Panc1 (cell line): ENCODE data around the gene KIF21B. TPM values are rescaled to one million over a fixed set of nuclear protein-coding genes. Genes with fewer than 3 reads are reported as not detected.
"Not testable (repeated sequence)": the region's sequence is repeated elsewhere in the genome, so short reads cannot be mapped to it uniquely, and the experiment has no call there.

ENCODE experiments used
- ATAC-seq: fragments of 200-7000 bp; cut with Tn5 transposase; 2 replicates; pipeline ENCODE4 v1.9.1; 2020; ENCODE audit warnings: mild to moderate bottlenecking, moderate library complexity
- BruUV-seq: library from RNA; stranded (reverse); fragments of 400-500 nt; replicated peaks from 2 replicates; lab custom pipeline; 2021; lab: Mats Ljungman, UMichigan
- CTCF ChIA-PET: fragments of 300-600 bp; sonication (Branson Sonifier 250); formaldehyde crosslinking; loops from one replicate; lab custom pipeline; 2022; ENCODE audit warnings: antibody characterized with exemption; lab: Charles Lee
- POLR2A ChIA-PET: fragments of 300-600 bp; sonication (Branson Sonifier 250); formaldehyde crosslinking; loops from one replicate; lab custom pipeline; 2022; ENCODE audit warnings: antibody characterized with exemption; lab: Charles Lee
- DNase-seq: peaks from one replicate; pipeline ENCODE4 v3.0.0-alpha.2; 2010; ENCODE audit warnings: low read depth, low spot score
- H3K27ac ChIP-seq: 2 replicates; pipeline ENCODE4 v1.5.1; 2011; ENCODE audit warnings: mild to moderate bottlenecking, low read length, inconsistent platforms
- H3K27me3 ChIP-seq: fragments of 200-500 bp; sonication (Bioruptor generic); 2 replicates; pipeline ENCODE4 v1.6.0; 2014; ENCODE audit warnings: low read length, inconsistent platforms; ENCODE audit not compliant: control insufficient read depth, insufficient read depth
- H3K36me3 ChIP-seq: fragments of 200-500 bp; sonication (Bioruptor generic); 2 replicates; pipeline ENCODE4 v1.5.1; 2014; ENCODE audit warnings: inconsistent platforms, mild to moderate bottlenecking, low read length, moderate library complexity; ENCODE audit not compliant: control insufficient read depth, insufficient read depth
- H3K4me1 ChIP-seq: 2 replicates; pipeline ENCODE4 v1.5.1; 2011; ENCODE audit warnings: inconsistent platforms, mild to moderate bottlenecking, low read length, moderate library complexity; ENCODE audit not compliant: control insufficient read depth, insufficient read depth
- H3K4me3 ChIP-seq, 2 experiments: 2 replicates each; pipeline ENCODE4 v1.5.1; 2011 to 2012; ENCODE audit warnings: low read depth in 2 of 2, low read length in 2 of 2, mild to moderate bottlenecking in 2 of 2, inconsistent platforms in 1 of 2, moderate library complexity in 1 of 2
- H3K9me3 ChIP-seq: fragments of 200-500 bp; sonication (Bioruptor generic); 2 replicates; pipeline ENCODE4 v1.5.1; 2014; ENCODE audit warnings: low read depth, mild to moderate bottlenecking, inconsistent platforms, low read length, moderate library complexity; ENCODE audit not compliant: control insufficient read depth, insufficient read depth
- POLR2AphosphoS5 ChIP-seq: IDR thresholded peaks from 2 replicates; pipeline ENCODE4 v1.6.1; 2012; ENCODE audit warnings: mild to moderate bottlenecking, low read depth, low read length, moderate library complexity
- SIN3A ChIP-seq: IDR thresholded peaks from 2 replicates; pipeline ENCODE4 v1.6.1; 2012; ENCODE audit warnings: low read depth, mild to moderate bottlenecking, low read length, moderate library complexity, borderline replicate concordance; ENCODE audit not compliant: insufficient read depth
- TCF7L2 ChIP-seq: IDR thresholded peaks from 2 replicates; pipeline ENCODE4 v1.6.1; 2011; ENCODE audit warnings: mild to moderate bottlenecking, low read depth, low read length, inconsistent platforms
- in situ Hi-C: cut with HindIII; loops from 2 replicates; pipeline ENCODE4 v1.10.0; 2016; ENCODE audit warnings: low sequenced_read_pairs, low pct_unique_long_range_greater_than_20kb
- intact Hi-C: fragments of 100-400 bp; cut with micrococcal nuclease; formaldehyde crosslinking; loops from one replicate; pipeline ENCODE4 v1.10.0; 2022; ENCODE audit not compliant: unreplicated experiment
- total RNA-seq: library from RNA; stranded (reverse); gene quantifications from one replicate; pipeline ENCODE4 v1.2.1, GENCODE V29; 2021; ENCODE audit not compliant: unreplicated experiment
- TF ChIP-seq, protein P1 (sequence below), 2 experiments: IDR thresholded peaks; 2 replicates each; pipeline ENCODE4 v1.6.1; 2011 to 2012; ENCODE audit warnings: low read depth in 2 of 2, control low read depth in 1 of 2, low read length in 1 of 2, mild to moderate bottlenecking in 1 of 2, moderate library complexity in 1 of 2; ENCODE audit not compliant: insufficient read depth in 1 of 2
- TF ChIP-seq, protein P2 (sequence below): fragments of 450-650 bp; IDR thresholded peaks from 2 replicates; pipeline ENCODE4 v1.5.1; 2017; ENCODE audit warnings: mild to moderate bottlenecking

KIF21B gene
- total RNA-seq, 1 experiment from 2014 or later, result 0.46 TPM

DNA sequence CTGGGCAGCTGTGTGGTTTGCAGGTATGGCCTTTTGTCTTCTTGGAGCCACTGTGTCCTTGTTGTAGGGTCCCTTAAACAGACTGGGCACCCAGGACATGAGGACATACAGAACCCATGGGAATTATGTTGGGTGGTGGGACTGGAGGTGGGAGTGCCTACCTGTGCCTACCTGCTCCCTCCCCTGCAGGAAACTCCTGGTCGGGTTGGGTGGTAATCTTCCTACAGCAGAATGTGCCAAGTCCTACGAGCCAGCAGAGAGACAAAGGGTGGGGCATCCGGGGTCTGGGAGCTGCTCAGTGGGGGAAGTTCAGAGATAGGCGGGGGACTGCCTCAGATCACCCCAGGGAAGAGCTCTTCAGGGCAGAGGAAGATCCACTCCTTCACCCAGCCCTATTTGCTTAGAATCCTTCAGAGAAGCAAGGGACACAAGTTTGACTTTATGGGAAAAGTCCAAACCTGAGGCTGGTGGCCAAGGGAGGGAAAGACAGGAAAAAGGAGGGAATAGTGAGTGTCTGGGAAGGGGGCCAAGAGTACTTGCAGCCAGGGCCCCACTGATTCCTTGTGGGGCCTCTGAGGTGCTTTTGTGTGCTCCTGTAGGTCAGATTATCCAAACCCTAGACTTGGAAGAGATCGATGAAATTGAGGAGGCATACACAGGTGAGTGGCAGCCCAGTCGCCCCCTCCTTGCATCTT, 58.3 kb downstream of the KIF21B start:
- ChIA-PET CTCF (interaction anchor here (0.5 kb wide), 1 partner anchor 343 kb away, joined by 8 read pairs; no protein-coding TSS in a partner anchor), POLR2A (no interaction called here)
- ATAC-seq, result no peak
- no peaks in the 10 kb centered on the region for H3K9me3 ChIP-seq
- H3K27ac ChIP-seq, result no peak overlapping the region
- no peak overlapping the region for H3K4me3 ChIP-seq
- no TSS peak for BruUV-seq
- in situ Hi-C loops (no loop called here), intact Hi-C loops (no loop called here)
- no peak for DNase-seq
- H3K27me3 ChIP-seq, result no peaks in the 10 kb centered on the region; the same call in 1 of the 2 replicates
- no peaks in the 10 kb centered on the region for H3K4me1 ChIP-seq
- TF ChIP-seq SIN3A, result no peak
- no peak for TF ChIP-seq POLR2AphosphoS5
- no peak for TF ChIP-seq TCF7L2
- TF ChIP-seq, protein P1, sequence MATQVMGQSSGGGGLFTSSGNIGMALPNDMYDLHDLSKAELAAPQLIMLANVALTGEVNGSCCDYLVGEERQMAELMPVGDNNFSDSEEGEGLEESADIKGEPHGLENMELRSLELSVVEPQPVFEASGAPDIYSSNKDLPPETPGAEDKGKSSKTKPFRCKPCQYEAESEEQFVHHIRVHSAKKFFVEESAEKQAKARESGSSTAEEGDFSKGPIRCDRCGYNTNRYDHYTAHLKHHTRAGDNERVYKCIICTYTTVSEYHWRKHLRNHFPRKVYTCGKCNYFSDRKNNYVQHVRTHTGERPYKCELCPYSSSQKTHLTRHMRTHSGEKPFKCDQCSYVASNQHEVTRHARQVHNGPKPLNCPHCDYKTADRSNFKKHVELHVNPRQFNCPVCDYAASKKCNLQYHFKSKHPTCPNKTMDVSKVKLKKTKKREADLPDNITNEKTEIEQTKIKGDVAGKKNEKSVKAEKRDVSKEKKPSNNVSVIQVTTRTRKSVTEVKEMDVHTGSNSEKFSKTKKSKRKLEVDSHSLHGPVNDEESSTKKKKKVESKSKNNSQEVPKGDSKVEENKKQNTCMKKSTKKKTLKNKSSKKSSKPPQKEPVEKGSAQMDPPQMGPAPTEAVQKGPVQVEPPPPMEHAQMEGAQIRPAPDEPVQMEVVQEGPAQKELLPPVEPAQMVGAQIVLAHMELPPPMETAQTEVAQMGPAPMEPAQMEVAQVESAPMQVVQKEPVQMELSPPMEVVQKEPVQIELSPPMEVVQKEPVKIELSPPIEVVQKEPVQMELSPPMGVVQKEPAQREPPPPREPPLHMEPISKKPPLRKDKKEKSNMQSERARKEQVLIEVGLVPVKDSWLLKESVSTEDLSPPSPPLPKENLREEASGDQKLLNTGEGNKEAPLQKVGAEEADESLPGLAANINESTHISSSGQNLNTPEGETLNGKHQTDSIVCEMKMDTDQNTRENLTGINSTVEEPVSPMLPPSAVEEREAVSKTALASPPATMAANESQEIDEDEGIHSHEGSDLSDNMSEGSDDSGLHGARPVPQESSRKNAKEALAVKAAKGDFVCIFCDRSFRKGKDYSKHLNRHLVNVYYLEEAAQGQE (IDR thresholded peaks at IDR 0.05; ENCODE audit: insufficient read depth in 1 of 2, low read depth in 2 of 2, low read length in 1 of 2), result no peak
- TF ChIP-seq, protein P2, sequence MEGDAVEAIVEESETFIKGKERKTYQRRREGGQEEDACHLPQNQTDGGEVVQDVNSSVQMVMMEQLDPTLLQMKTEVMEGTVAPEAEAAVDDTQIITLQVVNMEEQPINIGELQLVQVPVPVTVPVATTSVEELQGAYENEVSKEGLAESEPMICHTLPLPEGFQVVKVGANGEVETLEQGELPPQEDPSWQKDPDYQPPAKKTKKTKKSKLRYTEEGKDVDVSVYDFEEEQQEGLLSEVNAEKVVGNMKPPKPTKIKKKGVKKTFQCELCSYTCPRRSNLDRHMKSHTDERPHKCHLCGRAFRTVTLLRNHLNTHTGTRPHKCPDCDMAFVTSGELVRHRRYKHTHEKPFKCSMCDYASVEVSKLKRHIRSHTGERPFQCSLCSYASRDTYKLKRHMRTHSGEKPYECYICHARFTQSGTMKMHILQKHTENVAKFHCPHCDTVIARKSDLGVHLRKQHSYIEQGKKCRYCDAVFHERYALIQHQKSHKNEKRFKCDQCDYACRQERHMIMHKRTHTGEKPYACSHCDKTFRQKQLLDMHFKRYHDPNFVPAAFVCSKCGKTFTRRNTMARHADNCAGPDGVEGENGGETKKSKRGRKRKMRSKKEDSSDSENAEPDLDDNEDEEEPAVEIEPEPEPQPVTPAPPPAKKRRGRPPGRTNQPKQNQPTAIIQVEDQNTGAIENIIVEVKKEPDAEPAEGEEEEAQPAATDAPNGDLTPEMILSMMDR, result no peak
- H3K36me3 ChIP-seq, result no peaks in the 10 kb centered on the region

DNA sequence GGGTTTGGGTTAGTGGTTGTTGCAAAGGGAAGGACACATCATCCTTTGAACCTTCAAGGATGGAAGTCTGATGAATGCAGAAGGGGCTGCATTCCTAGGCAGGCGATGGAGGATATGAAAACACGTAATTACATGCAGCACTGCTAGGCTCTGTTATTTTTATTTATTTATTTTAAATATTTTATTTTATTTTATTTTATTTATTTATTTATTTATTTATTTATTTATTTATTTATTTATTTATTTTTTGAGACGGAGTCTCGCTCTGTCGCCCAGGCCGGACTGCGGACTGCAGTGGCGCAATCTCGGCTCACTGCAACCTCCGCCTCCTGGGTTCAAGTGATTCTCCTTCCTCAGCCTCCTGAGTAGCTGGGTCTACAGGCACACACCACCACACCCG, 59.6 kb downstream of the KIF21B start:
- H3K4me1 ChIP-seq, H3K9me3 ChIP-seq, DNase-seq, POLR2A ChIA-PET, H3K4me3 ChIP-seq, H3K27ac ChIP-seq, ATAC-seq, CTCF ChIA-PET, BruUV-seq, intact Hi-C loops, H3K36me3 ChIP-seq, H3K27me3 ChIP-seq, in situ Hi-C loops: not testable (repeated sequence)

DNA sequence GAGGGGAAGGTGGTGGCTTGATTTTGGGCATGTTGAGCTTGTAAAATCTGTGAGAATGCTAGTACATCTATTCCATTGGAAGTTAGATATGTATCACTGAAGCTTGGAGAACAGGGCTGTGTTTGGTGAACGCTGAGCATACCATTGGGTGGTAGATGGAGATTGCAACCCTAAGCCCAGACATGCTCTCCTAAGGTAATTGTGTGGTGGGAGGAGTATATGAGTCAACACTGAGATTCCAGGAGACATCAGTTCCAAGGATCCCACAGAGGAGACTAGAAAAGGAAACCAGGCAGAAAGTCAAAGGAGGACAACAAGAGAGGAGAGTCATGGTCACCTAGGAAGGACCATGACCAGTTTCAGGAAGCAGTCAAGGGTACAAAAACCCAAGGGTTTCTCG, 60.4 kb downstream of the KIF21B start:
- POLR2A ChIA-PET, result no interaction called here
- intact Hi-C loops (no loop called here), in situ Hi-C loops (no loop called here)
- no peaks in the 10 kb centered on the region; the same call in 1 of the 2 replicates for H3K27me3 ChIP-seq
- TF ChIP-seq SIN3A (no peak), TCF7L2 (no peak), POLR2AphosphoS5 (no peak)
- TF ChIP-seq, protein P2, result no peak
- TF ChIP-seq, protein P1 (IDR thresholded peaks at IDR 0.05; ENCODE audit: insufficient read depth in 1 of 2, low read depth in 2 of 2, low read length in 1 of 2), result no peak
- ATAC-seq (no peak), DNase-seq (no peak)
- no peaks in the 10 kb centered on the region for H3K36me3 ChIP-seq
- CTCF ChIA-PET, result no interaction called here
- H3K9me3 ChIP-seq, result no peaks in the 10 kb centered on the region
- H3K27ac ChIP-seq, result no peak overlapping the region
- no TSS peak for BruUV-seq
- H3K4me1 ChIP-seq, result no peaks in the 10 kb centered on the region
- no peak overlapping the region for H3K4me3 ChIP-seq
